Cardiac fibroblast (primary cell): ENCODE data around the gene ATP11B.
"Not testable (repeated sequence)": the region's sequence is repeated elsewhere in the genome, so short reads cannot be mapped to it uniquely, and the experiment has no call there.

Source experiments
- DNase-seq, 2 donors: peaks; one replicate each; pipeline versions ENCODE4 v3.0.0 to v3.0.0-alpha.2; 2010; ENCODE audit warnings: low read depth in 2 of 2
- H3K4me3 ChIP-seq, 2 donors: replicated peaks in 1 of 2; 1 replicate in 1 of 2; 2 replicates in 1 of 2; pipeline ENCODE4 v1.5.1; 2011; ENCODE audit warnings: low read depth in 2 of 2, low read length in 2 of 2, mild to moderate bottlenecking in 2 of 2, moderate library complexity in 1 of 2
- CTCF ChIP-seq: IDR thresholded peaks from one replicate; pipeline ENCODE4 v1.5.1; 2011; ENCODE audit warnings: low read depth, mild to moderate bottlenecking, low read length, inconsistent platforms

Gene ATP11B

DNA sequence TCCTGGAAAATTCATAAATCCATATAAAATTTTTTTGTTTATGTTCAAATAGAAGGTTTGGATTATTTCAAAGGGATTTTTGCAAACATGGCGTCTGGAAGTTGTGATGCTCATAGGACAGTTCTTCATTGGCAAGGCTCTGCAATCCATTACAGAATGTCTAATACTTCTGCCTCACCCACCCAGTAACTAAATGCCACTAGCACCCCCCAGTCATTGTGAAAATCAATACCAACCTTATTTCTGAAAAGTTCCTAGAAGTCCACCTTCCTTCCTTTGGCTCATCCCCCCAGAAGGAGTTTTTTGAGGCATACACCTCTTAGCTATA, 17.9 kb downstream of the ATP11B start:
- DNase-seq, result no peak
- no peak for TF ChIP-seq CTCF
- H3K4me3 ChIP-seq, result no peak overlapping the region

DNA sequence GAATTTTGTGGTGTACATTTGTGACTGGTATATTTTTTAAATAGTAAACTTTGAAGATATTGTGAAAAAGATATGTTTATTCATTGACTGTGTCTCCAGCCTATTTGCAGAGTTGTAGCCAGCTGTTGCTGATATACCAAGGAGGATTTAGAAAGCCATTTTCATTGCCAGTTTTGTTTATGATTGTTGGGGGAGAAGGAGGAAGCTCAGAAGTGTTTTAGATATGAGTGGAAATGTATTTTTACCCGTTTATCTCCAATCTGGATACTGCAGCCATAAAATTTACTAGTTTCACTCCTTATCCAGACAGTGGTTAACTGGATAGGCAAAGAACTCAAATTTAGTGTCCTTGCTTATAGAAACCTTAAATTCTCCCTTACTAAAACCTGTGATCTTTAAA, 18.8 kb downstream of the ATP11B start:
- no peak for DNase-seq
- no peak overlapping the region for H3K4me3 ChIP-seq
- TF ChIP-seq CTCF, result no peak

DNA sequence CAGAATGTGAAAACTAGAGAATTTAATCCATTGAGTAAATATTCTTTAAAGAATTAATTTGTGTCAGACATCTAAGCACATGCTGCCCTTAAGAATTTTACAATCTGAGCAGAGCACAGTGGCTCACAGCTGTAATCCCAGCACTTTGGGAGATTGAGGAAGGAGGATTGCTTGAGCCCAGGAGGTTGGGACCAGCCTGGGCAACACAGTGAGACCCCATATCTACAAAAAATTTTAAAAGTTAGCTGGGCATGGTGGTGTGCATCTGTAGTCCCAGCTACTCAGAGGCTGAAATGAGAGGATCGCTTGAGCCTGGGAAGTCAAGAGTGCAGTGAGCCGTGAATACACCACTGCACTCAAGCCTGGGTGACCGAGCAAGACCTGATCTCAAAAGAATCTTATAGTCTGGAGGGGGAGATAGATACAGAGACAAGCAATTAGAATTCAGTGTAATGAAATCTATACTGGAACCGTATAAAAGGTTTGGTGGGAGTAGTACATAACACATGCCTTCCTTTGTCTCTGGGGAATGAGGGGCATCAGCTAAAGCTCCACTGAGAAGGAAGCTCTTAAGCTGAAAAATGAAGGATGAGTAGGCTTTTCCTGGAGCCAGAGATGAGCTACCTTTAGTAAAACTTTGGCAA, 21.2 kb downstream of the ATP11B start:
- TF ChIP-seq CTCF, result no peak
- no peak overlapping the region for H3K4me3 ChIP-seq
- no peak for DNase-seq

GRCh38 chr3:182816181-182816580, 22.9 kb downstream of the ATP11B start:
- no peak overlapping the region for H3K4me3 ChIP-seq
- no peak for DNase-seq
- TF ChIP-seq CTCF, result no peak

DNA sequence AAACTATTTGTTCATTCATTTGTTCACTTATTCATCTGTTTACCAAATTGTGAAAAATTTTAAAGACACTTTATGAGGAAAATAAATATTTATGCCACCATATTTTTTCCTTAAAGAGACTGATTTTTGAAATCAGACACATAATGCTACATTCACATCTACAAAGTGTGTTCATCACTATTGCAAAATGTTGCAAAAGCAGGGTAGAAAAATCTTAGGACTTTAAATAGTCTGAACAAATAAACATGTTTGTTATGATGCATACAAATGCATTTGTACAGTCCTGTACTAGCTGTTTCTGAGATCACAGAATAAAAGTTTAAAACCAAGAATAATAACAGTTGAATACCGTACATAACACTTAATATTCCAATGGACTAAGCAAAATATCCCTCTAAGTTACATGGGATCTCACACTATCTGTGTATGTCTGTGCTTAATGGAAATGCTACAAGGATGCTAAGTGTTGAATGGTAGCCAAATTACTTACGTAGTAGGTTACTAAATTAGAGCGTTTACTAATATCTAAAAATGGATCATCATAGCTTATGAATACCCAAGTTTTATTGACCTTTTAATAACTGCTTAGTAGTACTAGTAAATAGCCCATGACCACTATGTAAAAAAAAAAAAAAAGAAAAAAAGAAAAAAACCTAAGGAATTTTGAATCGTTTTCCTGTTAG, 25.1 kb downstream of the ATP11B start:
- no peak for DNase-seq
- no peak for TF ChIP-seq CTCF
- no peak overlapping the region for H3K4me3 ChIP-seq

- no peak for TF ChIP-seq CTCF
- no peak overlapping the region for H3K4me3 ChIP-seq
- no peak for DNase-seq
Measured at GRCh38 chr3:182821221-182821981, 28.1 kb downstream of the ATP11B start.

DNA sequence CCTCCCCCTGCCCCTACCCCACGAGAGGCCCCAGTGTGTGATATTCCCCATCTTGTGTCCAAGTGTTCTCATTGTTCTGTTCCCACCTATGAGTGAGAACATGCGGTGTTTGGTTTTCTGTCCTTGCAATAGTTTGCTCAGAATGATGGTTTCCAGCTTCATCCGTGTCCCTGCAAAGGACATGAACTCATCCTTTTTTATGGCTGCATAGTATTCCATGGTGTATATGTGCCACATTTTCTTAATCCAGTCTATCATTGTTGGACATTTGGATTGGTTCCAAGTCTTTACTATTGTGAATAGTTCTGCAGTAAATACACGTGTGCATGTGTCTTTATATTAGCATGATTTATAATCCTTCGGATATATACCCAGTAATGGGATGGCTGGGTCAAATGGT, 29.0 kb downstream of the ATP11B start:
- H3K4me3 ChIP-seq, DNase-seq: not testable (repeated sequence)
